Astrocyte of the cerebellum (primary cell): Measurements from ENCODE around the gene STON2.

Experiments used
- DNase-seq: peaks from one replicate; pipeline ENCODE4 v3.0.0-alpha.2; 2011; ENCODE audit warnings: low read depth
- H3K4me3 ChIP-seq: 2 replicates; pipeline ENCODE4 v1.5.1; 2011; ENCODE audit warnings: mild to moderate bottlenecking, low read depth, low read length, moderate library complexity
- CTCF ChIP-seq: IDR thresholded peaks from 2 replicates; pipeline ENCODE4 v1.5.1; 2012; ENCODE audit warnings: low read length, low read depth, moderate library complexity, mild to moderate bottlenecking; ENCODE audit errors: missing control alignments
- in situ Hi-C: cut with HindIII; loops from 2 replicates; pipeline ENCODE4 v1.10.0; 2017; ENCODE audit warnings: low sequenced_read_pairs

STON2 gene

GRCh38 chr14:81342850-81343580, 57.1 kb downstream of the STON2 start:
- no peak for TF ChIP-seq CTCF
- in situ Hi-C loops: no loop called here
- no peak for DNase-seq
- no peak overlapping the region for H3K4me3 ChIP-seq

GRCh38 chr14:81341781-81342180, 58.3 kb downstream of the STON2 start:
- in situ Hi-C loops: no loop called here
- no peak for TF ChIP-seq CTCF
- DNase-seq: no peak

GRCh38 chr14:81341370-81341769, 58.8 kb downstream of the STON2 start:
- no peak overlapping the region for H3K4me3 ChIP-seq
- DNase-seq: no peak
- TF ChIP-seq CTCF: no peak
- in situ Hi-C loops: no loop called here

More at GRCh38 chr14:81341781-81342180, 58.3 kb downstream of the STON2 start:
- H3K4me3 ChIP-seq: no peak overlapping the region

GRCh38 chr14:81340201-81340600, 59.9 kb downstream of the STON2 start:
- in situ Hi-C loops: no loop called here
- no peak for TF ChIP-seq CTCF
- H3K4me3 ChIP-seq: no peak overlapping the region
- no peak for DNase-seq

GRCh38 chr14:81337073-81337472, 63.1 kb downstream of the STON2 start:
- no peak overlapping the region for H3K4me3 ChIP-seq
- TF ChIP-seq CTCF: no peak
- in situ Hi-C loops: no loop called here
- DNase-seq: no peak

- no peak overlapping the region for H3K4me3 ChIP-seq
- in situ Hi-C loops: no loop called here
- DNase-seq: no peak
- no peak for TF ChIP-seq CTCF
Measured at GRCh38 chr14:81336009-81336408, 64.1 kb downstream of the STON2 start.
